ENCODE data around the gene CDCP1.

Gene CDCP1, protein sequence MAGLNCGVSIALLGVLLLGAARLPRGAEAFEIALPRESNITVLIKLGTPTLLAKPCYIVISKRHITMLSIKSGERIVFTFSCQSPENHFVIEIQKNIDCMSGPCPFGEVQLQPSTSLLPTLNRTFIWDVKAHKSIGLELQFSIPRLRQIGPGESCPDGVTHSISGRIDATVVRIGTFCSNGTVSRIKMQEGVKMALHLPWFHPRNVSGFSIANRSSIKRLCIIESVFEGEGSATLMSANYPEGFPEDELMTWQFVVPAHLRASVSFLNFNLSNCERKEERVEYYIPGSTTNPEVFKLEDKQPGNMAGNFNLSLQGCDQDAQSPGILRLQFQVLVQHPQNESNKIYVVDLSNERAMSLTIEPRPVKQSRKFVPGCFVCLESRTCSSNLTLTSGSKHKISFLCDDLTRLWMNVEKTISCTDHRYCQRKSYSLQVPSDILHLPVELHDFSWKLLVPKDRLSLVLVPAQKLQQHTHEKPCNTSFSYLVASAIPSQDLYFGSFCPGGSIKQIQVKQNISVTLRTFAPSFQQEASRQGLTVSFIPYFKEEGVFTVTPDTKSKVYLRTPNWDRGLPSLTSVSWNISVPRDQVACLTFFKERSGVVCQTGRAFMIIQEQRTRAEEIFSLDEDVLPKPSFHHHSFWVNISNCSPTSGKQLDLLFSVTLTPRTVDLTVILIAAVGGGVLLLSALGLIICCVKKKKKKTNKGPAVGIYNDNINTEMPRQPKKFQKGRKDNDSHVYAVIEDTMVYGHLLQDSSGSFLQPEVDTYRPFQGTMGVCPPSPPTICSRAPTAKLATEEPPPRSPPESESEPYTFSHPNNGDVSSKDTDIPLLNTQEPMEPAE

GRCh38 chr3:45145681-45146614 lies at the start of gene CDCP1:
Gene CDCP1, minus strand, starts transcription at chr3:45146378. Its CDS starts 91 bp downstream, at chr3:45146287.
- Histone ChIP-seq H3K4me3 (ENCODE audit: low read depth, low read length) (peak within 1 kb of the TSS; percentile 95), H3K79me2 (ENCODE audit: control insufficient read depth, insufficient read depth, low read length, unreplicated experiment) (peaks cover 17% of the 10 kb centered on the region), H2AFZ (ENCODE audit: low read length, unreplicated experiment) (peak within 1 kb of the TSS; percentile 95), H3K36me3 (ENCODE audit: insufficient read depth, low read length) (no peaks in the 10 kb centered on the region), H3K27ac (ENCODE audit: low read depth, low read length) (no peak within 1 kb of the TSS), H3K4me1 (ENCODE audit: control insufficient read depth, insufficient read depth, low read length, unreplicated experiment) (peaks cover 10% of the 10 kb centered on the region), H3K27me3 (ENCODE audit: insufficient read depth, low read length) (peaks cover 14% of the 10 kb centered on the region)

- H3K36me3 ChIP-seq (ENCODE audit: insufficient read depth, low read length), result no peaks in the 10 kb centered on the region
- peaks cover 11% of the 10 kb centered on the region for H3K4me1 ChIP-seq (ENCODE audit: control insufficient read depth, insufficient read depth, low read length, unreplicated experiment)
- H3K79me2 ChIP-seq (ENCODE audit: control insufficient read depth, insufficient read depth, low read length, unreplicated experiment), result no peaks in the 10 kb centered on the region
- no peak overlapping the region for H2AFZ ChIP-seq (ENCODE audit: low read length, unreplicated experiment)
- H3K27me3 ChIP-seq (ENCODE audit: insufficient read depth, low read length), result no peaks in the 10 kb centered on the region
- no peak overlapping the region for H3K4me3 ChIP-seq (ENCODE audit: low read depth, low read length)
- no peak overlapping the region for H3K27ac ChIP-seq (ENCODE audit: low read depth, low read length)
Measured at GRCh38 chr3:45194791-45195190, 48.6 kb upstream of the CDCP1 start.

DNA sequence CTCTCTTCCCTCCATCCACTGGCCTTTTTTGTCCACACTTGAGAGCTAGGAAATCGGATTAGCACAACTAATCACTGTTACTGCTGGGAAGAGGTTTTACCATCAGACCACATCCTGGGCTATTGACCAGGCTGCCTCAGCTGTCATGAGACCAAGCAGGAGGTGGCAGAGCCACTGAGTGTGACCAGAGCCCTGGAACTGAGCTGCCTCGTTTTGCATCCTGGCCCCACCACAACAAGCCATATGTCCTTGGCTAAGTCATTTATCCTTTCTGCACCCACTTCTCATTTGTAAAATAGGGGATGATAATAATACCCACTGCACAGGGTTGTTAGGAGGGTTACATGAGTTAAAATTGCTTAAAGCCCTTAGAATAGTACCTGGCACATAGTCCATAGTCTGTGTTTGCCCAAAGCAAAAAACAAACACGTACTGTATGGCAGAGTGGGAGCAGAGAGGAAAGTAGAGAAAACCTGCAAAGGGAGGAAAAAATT lies 45.8 kb upstream of the CDCP1 start:
- Histone ChIP-seq H3K27me3 (ENCODE audit: insufficient read depth, low read length) (no peaks in the 10 kb centered on the region), H3K27ac (ENCODE audit: low read depth, low read length) (no peak overlapping the region), H3K36me3 (ENCODE audit: insufficient read depth, low read length) (no peaks in the 10 kb centered on the region), H3K4me3 (ENCODE audit: low read depth, low read length) (no peak overlapping the region), H2AFZ (ENCODE audit: low read length, unreplicated experiment) (no peak overlapping the region), H3K79me2 (ENCODE audit: control insufficient read depth, insufficient read depth, low read length, unreplicated experiment) (no peaks in the 10 kb centered on the region), H3K4me1 (ENCODE audit: control insufficient read depth, insufficient read depth, low read length, unreplicated experiment) (no peaks in the 10 kb centered on the region)

DNA sequence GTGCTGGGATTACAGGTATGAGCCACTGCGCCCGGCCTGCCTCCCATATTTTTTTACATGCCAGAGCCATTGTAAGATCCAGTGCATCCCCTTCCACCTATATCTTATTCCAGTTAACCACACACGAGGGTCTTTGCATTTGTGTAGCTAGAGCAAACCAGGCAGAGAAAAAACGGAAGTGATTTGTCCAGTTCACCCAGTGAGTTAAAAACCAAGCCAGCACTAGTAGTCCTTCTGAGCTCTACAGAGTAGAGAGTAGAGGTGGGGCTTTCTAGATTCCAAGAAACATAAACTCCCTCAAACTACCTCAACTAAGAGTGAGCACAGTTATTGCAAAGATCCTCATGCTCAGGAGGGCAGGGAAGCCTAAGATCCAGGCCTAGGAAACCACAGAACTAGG lies 45.2 kb upstream of the CDCP1 start:
- Histone ChIP-seq H3K27me3 (ENCODE audit: insufficient read depth, low read length) (no peaks in the 10 kb centered on the region), H3K27ac (ENCODE audit: low read depth, low read length) (no peak overlapping the region), H2AFZ (ENCODE audit: low read length, unreplicated experiment) (no peak overlapping the region), H3K4me1 (ENCODE audit: control insufficient read depth, insufficient read depth, low read length, unreplicated experiment) (no peaks in the 10 kb centered on the region), H3K79me2 (ENCODE audit: control insufficient read depth, insufficient read depth, low read length, unreplicated experiment) (no peaks in the 10 kb centered on the region), H3K36me3 (ENCODE audit: insufficient read depth, low read length) (no peaks in the 10 kb centered on the region), H3K4me3 (ENCODE audit: low read depth, low read length) (no peak overlapping the region)

GRCh38 chr3:45188719-45189659 lies 42.8 kb upstream of the CDCP1 start:
- no peaks in the 10 kb centered on the region for H3K79me2 ChIP-seq (ENCODE audit: control insufficient read depth, insufficient read depth, low read length, unreplicated experiment)
- H3K36me3 ChIP-seq (ENCODE audit: insufficient read depth, low read length), result no peaks in the 10 kb centered on the region
- no peak overlapping the region for H3K27ac ChIP-seq (ENCODE audit: low read depth, low read length)
- H3K4me3 ChIP-seq (ENCODE audit: low read depth, low read length), result no peak overlapping the region
- H2AFZ ChIP-seq (ENCODE audit: low read length, unreplicated experiment), result no peak overlapping the region
- H3K4me1 ChIP-seq (ENCODE audit: control insufficient read depth, insufficient read depth, low read length, unreplicated experiment), result peaks cover under 1% of the 10 kb centered on the region
- H3K27me3 ChIP-seq (ENCODE audit: insufficient read depth, low read length), result no peaks in the 10 kb centered on the region

DNA sequence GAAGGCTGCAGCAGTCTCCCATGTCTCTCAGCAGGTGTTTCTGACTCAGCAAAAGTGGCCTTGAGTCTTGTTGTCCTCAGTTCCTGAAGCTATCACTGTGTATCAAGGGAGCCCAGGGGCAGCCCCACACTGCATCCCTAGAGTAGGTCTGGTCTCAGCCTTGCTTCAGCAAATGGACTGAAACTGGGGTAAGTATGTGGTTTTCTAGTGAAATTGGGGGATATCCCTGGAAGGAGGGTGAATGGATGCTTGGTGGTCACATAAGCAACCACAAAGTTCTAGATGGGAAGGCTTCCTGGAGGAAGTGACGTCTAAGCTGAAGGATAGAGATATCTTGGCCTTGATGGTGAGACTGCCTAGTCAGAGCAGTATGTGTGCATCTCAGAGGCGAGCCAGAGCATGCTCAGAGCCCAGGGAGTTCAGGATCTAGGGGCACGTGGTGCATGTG lies 41.5 kb upstream of the CDCP1 start:
- H3K27ac ChIP-seq (ENCODE audit: low read depth, low read length), result no peak overlapping the region
- no peak overlapping the region for H2AFZ ChIP-seq (ENCODE audit: low read length, unreplicated experiment)
- H3K27me3 ChIP-seq (ENCODE audit: insufficient read depth, low read length), result no peaks in the 10 kb centered on the region
- no peak overlapping the region for H3K4me3 ChIP-seq (ENCODE audit: low read depth, low read length)
- H3K79me2 ChIP-seq (ENCODE audit: control insufficient read depth, insufficient read depth, low read length, unreplicated experiment), result no peaks in the 10 kb centered on the region
- peaks cover 13% of the 10 kb centered on the region for H3K4me1 ChIP-seq (ENCODE audit: control insufficient read depth, insufficient read depth, low read length, unreplicated experiment)
- no peaks in the 10 kb centered on the region for H3K36me3 ChIP-seq (ENCODE audit: insufficient read depth, low read length)

- no peak overlapping the region for H3K4me3 ChIP-seq (ENCODE audit: low read depth, low read length)
- no peaks in the 10 kb centered on the region for H3K27me3 ChIP-seq (ENCODE audit: insufficient read depth, low read length)
- peaks cover 14% of the 10 kb centered on the region for H3K4me1 ChIP-seq (ENCODE audit: control insufficient read depth, insufficient read depth, low read length, unreplicated experiment)
- no peak overlapping the region for H2AFZ ChIP-seq (ENCODE audit: low read length, unreplicated experiment)
- H3K27ac ChIP-seq (ENCODE audit: low read depth, low read length), result no peak overlapping the region
- no peaks in the 10 kb centered on the region for H3K79me2 ChIP-seq (ENCODE audit: control insufficient read depth, insufficient read depth, low read length, unreplicated experiment)
- H3K36me3 ChIP-seq (ENCODE audit: insufficient read depth, low read length), result no peaks in the 10 kb centered on the region
Measured at GRCh38 chr3:45186871-45187270, 40.7 kb upstream of the CDCP1 start.

DNA sequence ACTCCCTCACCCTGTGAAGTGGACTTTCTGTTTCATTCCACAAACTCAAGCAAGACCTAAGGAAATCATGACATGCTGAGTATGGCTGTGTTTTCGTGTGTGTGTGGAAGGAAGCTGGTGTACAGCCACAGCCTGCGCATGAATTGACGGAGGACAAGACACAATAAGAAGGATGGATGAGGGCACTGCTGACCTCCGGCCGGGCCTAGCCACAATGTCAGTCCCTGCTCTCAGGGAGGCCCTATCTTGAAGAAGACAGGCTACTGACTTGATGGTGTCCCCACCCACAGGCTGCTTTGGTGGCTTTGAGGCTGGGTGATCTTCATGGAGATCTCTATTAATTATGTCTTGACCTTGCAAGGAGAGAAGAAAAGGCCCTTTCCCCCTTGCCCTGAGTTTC lies 39.3 kb upstream of the CDCP1 start:
- Histone ChIP-seq H3K4me1 (ENCODE audit: control insufficient read depth, insufficient read depth, low read length, unreplicated experiment) (peaks cover 17% of the 10 kb centered on the region), H3K27me3 (ENCODE audit: insufficient read depth, low read length) (no peaks in the 10 kb centered on the region), H3K79me2 (ENCODE audit: control insufficient read depth, insufficient read depth, low read length, unreplicated experiment) (no peaks in the 10 kb centered on the region), H3K27ac (ENCODE audit: low read depth, low read length) (no peak overlapping the region), H3K36me3 (ENCODE audit: insufficient read depth, low read length) (no peaks in the 10 kb centered on the region), H2AFZ (ENCODE audit: low read length, unreplicated experiment) (no peak overlapping the region), H3K4me3 (ENCODE audit: low read depth, low read length) (no peak overlapping the region)

GRCh38 chr3:45185052-45185451 lies 38.9 kb upstream of the CDCP1 start:
- Histone ChIP-seq H3K27ac (ENCODE audit: low read depth, low read length) (no peak overlapping the region), H3K79me2 (ENCODE audit: control insufficient read depth, insufficient read depth, low read length, unreplicated experiment) (no peaks in the 10 kb centered on the region), H3K4me1 (ENCODE audit: control insufficient read depth, insufficient read depth, low read length, unreplicated experiment) (peaks cover 20% of the 10 kb centered on the region), H3K4me3 (ENCODE audit: low read depth, low read length) (no peak overlapping the region), H3K27me3 (ENCODE audit: insufficient read depth, low read length) (no peaks in the 10 kb centered on the region), H2AFZ (ENCODE audit: low read length, unreplicated experiment) (no peak overlapping the region), H3K36me3 (ENCODE audit: insufficient read depth, low read length) (no peaks in the 10 kb centered on the region)

All from ACC112 (cell line).